Bronchial epithelial cell (primary cell): ENCODE data around the gene FANCC. TPM values are rescaled to one million over a fixed set of nuclear protein-coding genes. Genes with fewer than 3 reads are reported as not detected.
A peak's percentile ranks its signal among the peaks of the same experiment; 100 is the strongest.

Source experiments
- DNase-seq: peaks from one replicate; pipeline ENCODE4 v3.0.0-alpha.2; 2010; ENCODE audit warnings: low read depth
- FAIRE-seq: peaks from 2 replicates; lab custom pipeline; 2011; peaks lifted over from hg19 to GRCh38; lab: Jason Lieb, UNC
- H3K27me3 ChIP-seq: 2 replicates; pipeline ENCODE4 v1.5.1; 2011; ENCODE audit warnings: low read length; ENCODE audit not compliant: control insufficient read depth, insufficient read depth
- H3K36me3 ChIP-seq: 2 replicates; pipeline ENCODE4 v1.5.1; 2011; ENCODE audit warnings: low read length; ENCODE audit not compliant: control insufficient read depth, insufficient read depth
- H3K4me3 ChIP-seq: 2 replicates; pipeline ENCODE4 v1.5.1; 2011; ENCODE audit warnings: mild to moderate bottlenecking, low read depth, low read length, control low read depth
- total RNA-seq: library from RNA; depleted of rRNA; stranded (reverse); fragments of >200 nt; gene quantifications from 2 replicates; pipeline ENCODE4 v1.2.1, GENCODE V29; 2014
- TF ChIP-seq, protein P1 (sequence below): IDR thresholded peaks from 2 replicates; pipeline ENCODE4 v1.5.1; 2011; ENCODE audit warnings: mild to moderate bottlenecking, moderate library complexity, low read length, control low read depth, inconsistent platforms; ENCODE audit not compliant: insufficient read depth, severe bottlenecking

Gene FANCC
- total RNA-seq, 1 donor from 2014 or later: 3.4 TPM

- DNase-seq (no peak), FAIRE-seq (no peak)
- no peaks in the 10 kb centered on the region for H3K36me3 ChIP-seq
- TF ChIP-seq, protein P1, sequence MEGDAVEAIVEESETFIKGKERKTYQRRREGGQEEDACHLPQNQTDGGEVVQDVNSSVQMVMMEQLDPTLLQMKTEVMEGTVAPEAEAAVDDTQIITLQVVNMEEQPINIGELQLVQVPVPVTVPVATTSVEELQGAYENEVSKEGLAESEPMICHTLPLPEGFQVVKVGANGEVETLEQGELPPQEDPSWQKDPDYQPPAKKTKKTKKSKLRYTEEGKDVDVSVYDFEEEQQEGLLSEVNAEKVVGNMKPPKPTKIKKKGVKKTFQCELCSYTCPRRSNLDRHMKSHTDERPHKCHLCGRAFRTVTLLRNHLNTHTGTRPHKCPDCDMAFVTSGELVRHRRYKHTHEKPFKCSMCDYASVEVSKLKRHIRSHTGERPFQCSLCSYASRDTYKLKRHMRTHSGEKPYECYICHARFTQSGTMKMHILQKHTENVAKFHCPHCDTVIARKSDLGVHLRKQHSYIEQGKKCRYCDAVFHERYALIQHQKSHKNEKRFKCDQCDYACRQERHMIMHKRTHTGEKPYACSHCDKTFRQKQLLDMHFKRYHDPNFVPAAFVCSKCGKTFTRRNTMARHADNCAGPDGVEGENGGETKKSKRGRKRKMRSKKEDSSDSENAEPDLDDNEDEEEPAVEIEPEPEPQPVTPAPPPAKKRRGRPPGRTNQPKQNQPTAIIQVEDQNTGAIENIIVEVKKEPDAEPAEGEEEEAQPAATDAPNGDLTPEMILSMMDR: no peak
- peak overlapping the region; percentile 100 for H3K4me3 ChIP-seq
- no peaks in the 10 kb centered on the region for H3K27me3 ChIP-seq
Measured at GRCh38 chr9:95317893-95318211, 343 bp upstream of the FANCC start.

GRCh38 chr9:95316794-95317118, 753 bp downstream of the FANCC start:
- DNase-seq: peak; percentile 42
- Histone ChIP-seq H3K27me3 (no peaks in the 10 kb centered on the region), H3K36me3 (no peaks in the 10 kb centered on the region), H3K4me3 (peak overlapping the region; percentile 100)
- TF ChIP-seq, protein P1: peak; percentile 5
- FAIRE-seq: no peak

GRCh38 chr9:95316274-95316673, 1.2 kb downstream of the FANCC start:
- TF ChIP-seq, protein P1: no peak
- H3K27me3 ChIP-seq: no peaks in the 10 kb centered on the region
- DNase-seq (no peak), FAIRE-seq (no peak)
- H3K36me3 ChIP-seq: no peaks in the 10 kb centered on the region
- peak overlapping the region; percentile 100 for H3K4me3 ChIP-seq

DNA sequence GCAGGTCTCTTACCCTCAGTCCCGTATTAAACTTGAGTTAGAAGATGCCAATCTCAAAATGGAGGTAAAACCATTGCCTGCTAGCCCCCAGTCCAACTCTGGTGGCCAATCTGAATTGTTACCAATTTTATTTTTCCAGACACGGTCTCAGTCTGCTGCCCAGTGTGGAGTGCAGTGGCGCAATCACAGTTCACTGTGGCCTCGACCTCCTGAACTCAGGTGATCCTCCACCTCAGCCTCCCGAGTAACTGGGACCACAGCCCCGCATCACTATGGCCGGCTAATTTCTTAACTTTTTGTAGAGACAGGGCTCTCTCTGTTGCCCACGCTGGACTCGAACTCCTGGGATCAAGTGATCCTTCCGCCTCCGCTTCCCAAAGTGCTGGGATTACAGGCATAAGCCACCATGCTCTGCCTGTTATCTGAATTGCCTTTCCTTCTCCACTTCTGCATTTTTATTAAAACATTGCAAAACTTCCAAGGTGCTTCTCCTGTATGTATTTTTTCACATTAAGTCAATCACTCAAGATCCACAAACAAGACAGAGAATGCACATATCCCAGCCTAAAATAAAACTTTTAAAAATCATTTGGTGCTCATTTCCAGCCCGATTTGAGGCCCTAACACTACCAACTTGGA, 2.3 kb downstream of the FANCC start:
- FAIRE-seq (no peak), DNase-seq (no peak)
- Histone ChIP-seq H3K36me3 (no peaks in the 10 kb centered on the region), H3K4me3 (no peak overlapping the region), H3K27me3 (no peaks in the 10 kb centered on the region)
- TF ChIP-seq, protein P1: no peak

GRCh38 chr9:95313010-95313498, 4.5 kb downstream of the FANCC start:
- H3K36me3 ChIP-seq: no peaks in the 10 kb centered on the region
- DNase-seq: peak; percentile 72
- FAIRE-seq: peak; percentile 28
- TF ChIP-seq, protein P1: no peak
- H3K27me3 ChIP-seq: no peaks in the 10 kb centered on the region
- peak overlapping the region; percentile 37 for H3K4me3 ChIP-seq

DNA sequence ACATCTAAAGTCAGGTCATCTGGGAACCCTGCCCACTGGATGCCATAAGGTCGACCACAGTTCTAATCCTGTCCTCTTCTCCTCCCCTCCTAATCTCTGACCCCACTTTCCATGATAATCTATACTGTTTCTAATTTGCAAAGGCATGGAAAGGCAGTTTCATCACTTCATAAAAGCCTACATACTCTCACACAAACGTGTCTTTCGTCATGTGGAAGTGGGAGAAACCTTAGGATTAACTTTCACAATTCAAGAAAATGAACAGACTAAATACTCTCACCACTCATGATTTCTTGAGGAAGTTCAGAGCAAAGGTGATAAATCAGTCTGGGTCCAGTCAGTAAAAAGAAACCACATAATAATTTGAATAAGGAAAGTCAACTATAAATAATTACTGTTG, 5.5 kb downstream of the FANCC start:
- Histone ChIP-seq H3K27me3 (no peaks in the 10 kb centered on the region), H3K36me3 (no peaks in the 10 kb centered on the region), H3K4me3 (no peak overlapping the region)
- FAIRE-seq: no peak
- DNase-seq: no peak
- TF ChIP-seq, protein P1: no peak
